K562 (cell line): ENCODE results near the gene SLC27A6.
"Not testable (repeated sequence)": the region's sequence is repeated elsewhere in the genome, so short reads cannot be mapped to it uniquely, and the experiment has no call there.

Experiments used
- ATF1 ChIP-seq, 2 experiments: fragments of 450-650 bp in 1 of 2; IDR thresholded peaks; 2 replicates each; pipeline ENCODE4 v1.6.1; 2016; ENCODE audit warnings: missing compliant biosample characterization in 1 of 2, missing genetic modification characterization in 1 of 2
- HDGF ChIP-seq: fragments of 450-650 bp; IDR thresholded peaks from 2 replicates; pipeline ENCODE4 v1.6.1; 2016
- KAT8 ChIP-seq: fragments of 450-650 bp; IDR thresholded peaks from 2 replicates; pipeline ENCODE4 v1.6.1; 2016; ENCODE audit warnings: low read depth, mild to moderate bottlenecking
- MXI1 ChIP-seq: IDR thresholded peaks from 2 replicates; pipeline ENCODE4 v1.6.1; 2011; ENCODE audit warnings: low read depth, mild to moderate bottlenecking, improper control_type of control experiment, low read length
- RFX5 ChIP-seq: IDR thresholded peaks from 2 replicates; pipeline ENCODE4 v1.6.1; 2011; ENCODE audit warnings: low read depth, mild to moderate bottlenecking, improper control_type of control experiment, low read length
- SPI1 ChIP-seq: IDR thresholded peaks from 2 replicates; pipeline ENCODE4 v1.6.1; 2011; ENCODE audit warnings: low read depth, low read length, control low read depth, borderline replicate concordance
- SUPT5H ChIP-seq: fragments of 450-650 bp; IDR thresholded peaks from 2 replicates; pipeline ENCODE4 v1.6.1; 2016
- TCF7L2 ChIP-seq: fragments of 150-350 bp; IDR thresholded peaks from 2 replicates; pipeline ENCODE4 v1.6.1; 2016; ENCODE audit warnings: low read depth, mild to moderate bottlenecking, low read length, moderate library complexity
- U2AF1 ChIP-seq: fragments of 200-400 bp; formaldehyde crosslinking; optimal IDR thresholded peaks from 2 replicates; pipeline ENCODE3; 2017; ENCODE audit warnings: mild to moderate bottlenecking, low read depth, low read length, moderate library complexity
- TF ChIP-seq, protein P1 (sequence below), 3 experiments: IDR thresholded peaks in 2 of 3; conservative IDR thresholded peaks in 1 of 3; 2 replicates each; pipeline ENCODE4 v1.5.1; 2011 to 2012; ENCODE audit warnings: low read length in 3 of 3, mild to moderate bottlenecking in 3 of 3, control low read depth in 2 of 3, improper control_type of control experiment in 1 of 3, inconsistent platforms in 1 of 3, low read depth in 1 of 3, mixed read lengths in 1 of 3, moderate library complexity in 1 of 3; ENCODE audit not compliant: insufficient read depth in 2 of 3

DNA sequence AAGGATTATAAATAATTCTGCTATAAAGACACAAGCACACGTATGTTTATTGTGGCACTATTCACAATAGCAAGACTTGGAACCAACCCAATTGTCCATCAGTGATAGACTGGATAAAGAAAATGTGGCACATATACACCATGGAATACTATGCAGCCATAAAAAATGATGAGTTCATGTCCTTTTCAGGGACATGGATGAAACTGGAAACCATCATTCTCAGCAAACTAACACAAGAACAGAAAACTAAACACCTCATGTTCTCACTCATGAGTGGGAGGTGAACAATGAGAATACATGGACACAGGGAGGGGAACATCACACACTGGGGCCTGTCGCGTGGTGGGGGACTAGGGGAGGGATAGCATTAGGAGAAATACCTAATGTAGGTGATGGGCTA lies 71.0 kb downstream of the SLC27A6 start:
- TF ChIP-seq, protein P1, sequence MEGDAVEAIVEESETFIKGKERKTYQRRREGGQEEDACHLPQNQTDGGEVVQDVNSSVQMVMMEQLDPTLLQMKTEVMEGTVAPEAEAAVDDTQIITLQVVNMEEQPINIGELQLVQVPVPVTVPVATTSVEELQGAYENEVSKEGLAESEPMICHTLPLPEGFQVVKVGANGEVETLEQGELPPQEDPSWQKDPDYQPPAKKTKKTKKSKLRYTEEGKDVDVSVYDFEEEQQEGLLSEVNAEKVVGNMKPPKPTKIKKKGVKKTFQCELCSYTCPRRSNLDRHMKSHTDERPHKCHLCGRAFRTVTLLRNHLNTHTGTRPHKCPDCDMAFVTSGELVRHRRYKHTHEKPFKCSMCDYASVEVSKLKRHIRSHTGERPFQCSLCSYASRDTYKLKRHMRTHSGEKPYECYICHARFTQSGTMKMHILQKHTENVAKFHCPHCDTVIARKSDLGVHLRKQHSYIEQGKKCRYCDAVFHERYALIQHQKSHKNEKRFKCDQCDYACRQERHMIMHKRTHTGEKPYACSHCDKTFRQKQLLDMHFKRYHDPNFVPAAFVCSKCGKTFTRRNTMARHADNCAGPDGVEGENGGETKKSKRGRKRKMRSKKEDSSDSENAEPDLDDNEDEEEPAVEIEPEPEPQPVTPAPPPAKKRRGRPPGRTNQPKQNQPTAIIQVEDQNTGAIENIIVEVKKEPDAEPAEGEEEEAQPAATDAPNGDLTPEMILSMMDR (IDR thresholded peaks at IDR 0.05 in 2 of 3, conservative IDR thresholded peaks at IDR 0.05 in 1 of 3; ENCODE audit: insufficient read depth in 2 of 3, low read depth in 1 of 3, low read length in 3 of 3), result not testable (repeated sequence)
- not testable (repeated sequence) for TF ChIP-seq SPI1; TCF7L2; RFX5; MXI1; SUPT5H; HDGF; U2AF1; ATF1 (CRISPR knock-in tag; IDR thresholded peaks at IDR 0.05); ATF1 (tag; IDR thresholded peaks at IDR 0.05); KAT8
